Liver (tissue), 9 donors: ENCODE data around the gene CDH4. TPM values are rescaled to one million over a fixed set of nuclear protein-coding genes. Genes with fewer than 3 reads are reported as not detected.
"Not testable (repeated sequence)": the region's sequence is repeated elsewhere in the genome, so short reads cannot be mapped to it uniquely, and the experiment has no call there.

Source experiments
- DNase-seq: peaks from one replicate; pipeline ENCODE4 v3.0.0-alpha.2; 2017; ENCODE audit warnings: low spot score
- H3K27ac ChIP-seq, 2 donors: one replicate each; pipeline ENCODE4 v1.7.0; 2013; ENCODE audit warnings: inconsistent platforms in 2 of 2, low read length in 2 of 2, control low read depth in 1 of 2, low read depth in 1 of 2, mild to moderate bottlenecking in 1 of 2
- H3K27me3 ChIP-seq, 4 donors: one replicate each; pipeline versions ENCODE4 v1.6.1 to v1.7.0; 2013; ENCODE audit warnings: low read length in 3 of 4, inconsistent platforms in 1 of 4, mild to moderate bottlenecking in 1 of 4, moderate library complexity in 1 of 4; ENCODE audit not compliant: control insufficient read depth in 4 of 4, insufficient read depth in 4 of 4
- H3K36me3 ChIP-seq, 4 donors: one replicate each; pipeline versions ENCODE4 v1.6.1 to v1.7.0; 2013; ENCODE audit warnings: low read length in 3 of 4, mild to moderate bottlenecking in 3 of 4, low read depth in 1 of 4, moderate library complexity in 1 of 4; ENCODE audit not compliant: control insufficient read depth in 4 of 4, insufficient read depth in 3 of 4
- H3K4me1 ChIP-seq, 4 donors: one replicate each; pipeline versions ENCODE4 v1.6.1 to v1.7.0; 2013; ENCODE audit warnings: low read length in 3 of 4, mild to moderate bottlenecking in 3 of 4, moderate library complexity in 1 of 4; ENCODE audit not compliant: control insufficient read depth in 4 of 4, insufficient read depth in 4 of 4
- H3K4me3 ChIP-seq, 3 donors: one replicate each; pipeline versions ENCODE4 v1.6.1 to v1.7.0; 2013; ENCODE audit warnings: low read length in 3 of 3, control low read depth in 1 of 3, low read depth in 1 of 3, mild to moderate bottlenecking in 1 of 3
- H3K9ac ChIP-seq, 2 donors: one replicate each; pipeline ENCODE4 v1.7.0; 2013; ENCODE audit warnings: low read length in 2 of 2, mild to moderate bottlenecking in 2 of 2, moderate library complexity in 2 of 2, control low read depth in 1 of 2, low read depth in 1 of 2
- H3K9me3 ChIP-seq, 4 donors: one replicate each; pipeline versions ENCODE4 v1.6.1 to v1.7.0; 2013; ENCODE audit warnings: low read length in 3 of 4; ENCODE audit not compliant: control insufficient read depth in 4 of 4
- ATF3 ChIP-seq: IDR thresholded peaks from 2 replicates; pipeline ENCODE4 v1.6.1; 2016; ENCODE audit warnings: antibody characterized with exemption
- CTCF ChIP-seq: fragments of 150-350 bp; IDR thresholded peaks from 2 replicates; pipeline ENCODE4 v1.5.1; 2017; ENCODE audit warnings: improper control_type of control experiment, low read depth, low read length; ENCODE audit not compliant: missing input control
- EGR1 ChIP-seq, 2 donors: IDR thresholded peaks; 2 replicates each; pipeline ENCODE4 v1.6.1; 2016 to 2018; ENCODE audit warnings: antibody characterized with exemption in 2 of 2, low read depth in 2 of 2
- FOXA1 ChIP-seq: IDR thresholded peaks from 2 replicates; pipeline ENCODE4 v1.6.1; 2016; ENCODE audit warnings: antibody characterized with exemption
- FOXA2 ChIP-seq: IDR thresholded peaks from 2 replicates; pipeline ENCODE4 v1.6.1; 2016; ENCODE audit warnings: antibody characterized with exemption
- GABPA ChIP-seq, 2 donors: IDR thresholded peaks in 1 of 2; conservative IDR thresholded peaks in 1 of 2; 2 replicates each; pipeline ENCODE4 v1.6.1; 2016; ENCODE audit warnings: antibody characterized with exemption in 2 of 2, mild to moderate bottlenecking in 1 of 2, moderate library complexity in 1 of 2
- HNF4A ChIP-seq, 2 donors: conservative IDR thresholded peaks; 2 replicates each; pipeline ENCODE4 v1.6.1; 2016; ENCODE audit warnings: antibody characterized with exemption in 2 of 2, mild to moderate bottlenecking in 2 of 2
- HNF4G ChIP-seq: IDR thresholded peaks from 2 replicates; pipeline ENCODE4 v1.6.1; 2016; ENCODE audit warnings: antibody characterized with exemption
- JUND ChIP-seq, 2 donors: IDR thresholded peaks; 2 replicates each; pipeline ENCODE4 v1.6.1; 2016; ENCODE audit warnings: antibody characterized with exemption in 2 of 2
- MAX ChIP-seq: IDR thresholded peaks from 2 replicates; pipeline ENCODE4 v1.6.1; 2016; ENCODE audit warnings: antibody characterized with exemption
- NR2F2 ChIP-seq: IDR thresholded peaks from 2 replicates; pipeline ENCODE4 v1.6.1; 2016; ENCODE audit warnings: antibody characterized with exemption
- RAD21 ChIP-seq, 2 donors: IDR thresholded peaks; 2 replicates each; pipeline ENCODE4 v1.6.1; 2016; ENCODE audit warnings: antibody characterized with exemption in 2 of 2, mild to moderate bottlenecking in 2 of 2
- REST ChIP-seq: IDR thresholded peaks from 2 replicates; pipeline ENCODE4 v1.6.1; 2016; ENCODE audit warnings: antibody characterized with exemption, mild to moderate bottlenecking
- RXRA ChIP-seq, 2 donors: IDR thresholded peaks; 2 replicates each; pipeline ENCODE4 v1.6.1; 2017 to 2018; ENCODE audit warnings: antibody characterized with exemption in 2 of 2, mild to moderate bottlenecking in 1 of 2
- SP1 ChIP-seq: IDR thresholded peaks from 2 replicates; pipeline ENCODE4 v1.6.1; 2018; ENCODE audit warnings: antibody characterized with exemption, mild to moderate bottlenecking
- TAF1 ChIP-seq: conservative IDR thresholded peaks from 2 replicates; pipeline ENCODE4 v1.6.1; 2016; ENCODE audit warnings: antibody characterized with exemption, mild to moderate bottlenecking
- YY1 ChIP-seq: IDR thresholded peaks from 2 replicates; pipeline ENCODE4 v1.6.1; 2016; ENCODE audit warnings: antibody characterized with exemption, mild to moderate bottlenecking
- ZBTB33 ChIP-seq: IDR thresholded peaks from 2 replicates; pipeline ENCODE4 v1.6.1; 2016; ENCODE audit warnings: antibody characterized with exemption
- WGBS: extraction: QIAGEN DNeasy Blood & Tissue Kit; methylation state at CpG from one replicate; pipeline ENCODE4 v1.1.7; 2013; 5-methylcytosine and 5-hydroxymethylcytosine counted together
- polyA plus RNA-seq, 2 donors: library from polyadenylated mRNA; stranded (reverse) in 1 of 2; unstranded in 1 of 2; fragments of 200-250 nt in 1 of 2; fragments of >200 nt in 1 of 2; fragmentation: Nextera tagmentation in 1 of 2; extraction: Ambion mirVana in 1 of 2; gene quantifications; one replicate each; pipeline versions ENCODE4 v1.2.1 to v1.2.3, GENCODE V29; 2013 to 2015
- total RNA-seq, 2 donors: library from RNA; depleted of rRNA; stranded (reverse); fragments of >200 nt; gene quantifications; one replicate each; pipeline ENCODE4 v1.2.3, GENCODE V29; 2014
- donor health status: healthy.
- donor health status: healthy.
- donor health status: healthy.
- donor health status: healthy.
- donor health status: healthy.

Gene CDH4
- total and polyA plus RNA-seq, 4 donors: 0.03 to 0.25 (median 0.19) TPM; not detected in 1

- H3K4me3 ChIP-seq: no peak overlapping the region
- H3K27me3 ChIP-seq: no peaks in the 10 kb centered on the region
- no peaks in the 10 kb centered on the region for H3K4me1 ChIP-seq
- peak; percentile 55 for DNase-seq
- TF ChIP-seq REST: no peak
- TF ChIP-seq HNF4A (conservative IDR thresholded peaks at IDR 0.05): peak; percentile 7 to 31
- TF ChIP-seq YY1: no peak
- no peak for TF ChIP-seq MAX
- no peak for TF ChIP-seq SP1
- no peak for TF ChIP-seq ATF3
- TF ChIP-seq EGR1 (IDR thresholded peaks at IDR 0.05; ENCODE audit: low read depth in 2 of 2): no peak
- TF ChIP-seq JUND (IDR thresholded peaks at IDR 0.05): no peak
- peak; percentile 61 for TF ChIP-seq CTCF
- TF ChIP-seq FOXA1: no peak
- TF ChIP-seq RXRA (IDR thresholded peaks at IDR 0.05): no peak
- TF ChIP-seq NR2F2: no peak
- no peak for TF ChIP-seq TAF1
- no peak for TF ChIP-seq ZBTB33
- no peak for TF ChIP-seq FOXA2
- TF ChIP-seq GABPA (IDR thresholded peaks at IDR 0.05 in 1 of 2, conservative IDR thresholded peaks at IDR 0.05 in 1 of 2): no peak
- TF ChIP-seq RAD21 (IDR thresholded peaks at IDR 0.05): peak; percentile 77 to 86
- no peak for TF ChIP-seq HNF4G
- H3K9ac ChIP-seq: no peak overlapping the region
- H3K36me3 ChIP-seq: peaks cover 6 to 21% (median 10%) of the 10 kb centered on the region in 4 donors
- H3K9me3 ChIP-seq: no peaks in the 10 kb centered on the region
- no peak overlapping the region for H3K27ac ChIP-seq
- 81% methylated on average over 22 of the region's 22 CpGs for WGBS
Observed at GRCh38 chr20:61980647-61981583, 728.9 kb downstream of the CDH4 start.

GRCh38 chr20:61981691-61982090 lies 729.6 kb downstream of the CDH4 start:
- H3K9me3 ChIP-seq, H3K27ac ChIP-seq, DNase-seq, H3K4me1 ChIP-seq, H3K9ac ChIP-seq, H3K4me3 ChIP-seq, H3K27me3 ChIP-seq: not testable (repeated sequence)
- 82% methylated on average over 11 of the region's 11 CpGs for WGBS
- H3K36me3 ChIP-seq: peaks cover under 1 to 19% (median 6%) of the 10 kb centered on the region in 4 donors
